ENCODE data around the gene SCMH1. TPM values are rescaled to one million over a fixed set of nuclear protein-coding genes. Genes with fewer than 3 reads are reported as not detected.

The SCMH1 gene
- polyA plus RNA-seq, 1 donor from 2014 or later: 23.0 TPM

GRCh38 chr1:41101950-41102607 is 140.0 kb downstream of the SCMH1 start:
- no peak overlapping the region for H2AFZ ChIP-seq (ENCODE audit: low read depth, low read length)
- H3K27ac ChIP-seq (ENCODE audit: low read length): no peak overlapping the region
- H3K4me3 ChIP-seq (ENCODE audit: low read length): no peak overlapping the region
- no peak for TF ChIP-seq TAF1 (IDR thresholded peaks at IDR 0.05; ENCODE audit: low read depth)
- no peak for TF ChIP-seq MXI1 (conservative IDR thresholded peaks at IDR 0.05; ENCODE audit: poor library complexity, severe bottlenecking)
- TF ChIP-seq RAD21 (conservative IDR thresholded peaks at IDR 0.05): no peak
- TF ChIP-seq EZH2 (IDR thresholded peaks at IDR 0.05; ENCODE audit: borderline replicate concordance, insufficient read depth, low read length, poor library complexity, severe bottlenecking): no peak
- no peak overlapping the region for H3K4me2 ChIP-seq (ENCODE audit: low read length)
- H3F3A ChIP-seq (ENCODE audit: insufficient read depth, low read length, poor library complexity, severe bottlenecking): no peaks in the 10 kb centered on the region
- H3K79me2 ChIP-seq (replicated peaks; ENCODE audit: insufficient read depth, low read length): no peaks in the 10 kb centered on the region
- no peaks in the 10 kb centered on the region for H3K27me3 ChIP-seq (ENCODE audit: insufficient read depth, low read depth, low read length)
- no peaks in the 10 kb centered on the region for H3K36me3 ChIP-seq (ENCODE audit: insufficient read depth, low read length)
- no peaks in the 10 kb centered on the region for H3K9me2 ChIP-seq (ENCODE audit: insufficient read depth, low read length)
- no peaks in the 10 kb centered on the region for H3K9me3 ChIP-seq (ENCODE audit: low read length)
- H4K20me1 ChIP-seq (ENCODE audit: insufficient read depth): no peaks in the 10 kb centered on the region
- H3K9ac ChIP-seq (ENCODE audit: low read length): no peak overlapping the region

- no peaks in the 10 kb centered on the region for H3K9me2 ChIP-seq (ENCODE audit: insufficient read depth, low read length)
- H3K4me2 ChIP-seq (ENCODE audit: low read length): no peak overlapping the region
- H3K36me3 ChIP-seq (ENCODE audit: insufficient read depth, low read length): no peaks in the 10 kb centered on the region
- no peaks in the 10 kb centered on the region for H3F3A ChIP-seq (ENCODE audit: insufficient read depth, low read length, poor library complexity, severe bottlenecking)
- H3K27me3 ChIP-seq (ENCODE audit: insufficient read depth, low read depth, low read length): no peaks in the 10 kb centered on the region
- TF ChIP-seq REST (IDR thresholded peaks at IDR 0.05; ENCODE audit: borderline replicate concordance) (no peak), EP300 (conservative IDR thresholded peaks at IDR 0.05; ENCODE audit: poor library complexity, severe bottlenecking) (no peak), MXI1 (conservative IDR thresholded peaks at IDR 0.05; ENCODE audit: poor library complexity, severe bottlenecking) (no peak), RAD21 (conservative IDR thresholded peaks at IDR 0.05) (no peak), POLR2AphosphoS5 (IDR thresholded peaks at IDR 0.05) (no peak), CTCF (IDR thresholded peaks at IDR 0.05; ENCODE audit: poor library complexity, severe bottlenecking) (no peak)
- no peak overlapping the region for H2AFZ ChIP-seq (ENCODE audit: low read depth, low read length)
- H3K79me2 ChIP-seq (replicated peaks; ENCODE audit: insufficient read depth, low read length): no peaks in the 10 kb centered on the region
- no peaks in the 10 kb centered on the region for H4K20me1 ChIP-seq (ENCODE audit: insufficient read depth)
- H3K4me3 ChIP-seq (ENCODE audit: low read length): no peak overlapping the region
- no peak overlapping the region for H3K27ac ChIP-seq (ENCODE audit: low read length)
- no peaks in the 10 kb centered on the region for H3K9me3 ChIP-seq (ENCODE audit: low read length)
- H3K9ac ChIP-seq (ENCODE audit: low read length): no peak overlapping the region
These were observed 141.0 kb downstream of the SCMH1 start for GRCh38 chr1:41101076-41101475.

- Histone ChIP-seq H3K4me2 (ENCODE audit: low read length) (no peak overlapping the region), H3K79me2 (replicated peaks; ENCODE audit: insufficient read depth, low read length) (no peaks in the 10 kb centered on the region), H3K9me2 (ENCODE audit: insufficient read depth, low read length) (no peaks in the 10 kb centered on the region), H3K27ac (ENCODE audit: low read length) (no peak overlapping the region), H3K9me3 (ENCODE audit: low read length) (no peaks in the 10 kb centered on the region), H3K4me3 (ENCODE audit: low read length) (no peak overlapping the region), H3F3A (ENCODE audit: insufficient read depth, low read length, poor library complexity, severe bottlenecking) (no peaks in the 10 kb centered on the region), H2AFZ (ENCODE audit: low read depth, low read length) (no peak overlapping the region), H3K36me3 (ENCODE audit: insufficient read depth, low read length) (no peaks in the 10 kb centered on the region), H4K20me1 (ENCODE audit: insufficient read depth) (no peaks in the 10 kb centered on the region), H3K9ac (ENCODE audit: low read length) (no peak overlapping the region), H3K27me3 (ENCODE audit: insufficient read depth, low read depth, low read length) (no peaks in the 10 kb centered on the region)
- no peak for TF ChIP-seq EP300 (conservative IDR thresholded peaks at IDR 0.05; ENCODE audit: poor library complexity, severe bottlenecking)
- no peak for TF ChIP-seq SMC3 (conservative IDR thresholded peaks at IDR 0.05; ENCODE audit: poor library complexity)
- no peak for TF ChIP-seq EZH2 (IDR thresholded peaks at IDR 0.05; ENCODE audit: borderline replicate concordance, insufficient read depth, low read length, poor library complexity, severe bottlenecking)
- TF ChIP-seq REST (IDR thresholded peaks at IDR 0.05; ENCODE audit: borderline replicate concordance): no peak
- no peak for TF ChIP-seq TAF1 (IDR thresholded peaks at IDR 0.05; ENCODE audit: low read depth)
- no peak for TF ChIP-seq RAD21 (conservative IDR thresholded peaks at IDR 0.05)
These were observed 141.9 kb downstream of the SCMH1 start for GRCh38 chr1:41100170-41100569.

Data from neural cell (in vitro differentiated cells).